Left ventricle myocardium inferior (tissue), 1 donor: Measurements from ENCODE around the gene SMARCA4. TPM values are rescaled to one million over a fixed set of nuclear protein-coding genes. Genes with fewer than 3 reads are reported as not detected.
"Not testable (repeated sequence)": the region's sequence is repeated elsewhere in the genome, so short reads cannot be mapped to it uniquely, and the experiment has no call there.

Source experiments
- DNase-seq: peaks from one replicate; pipeline ENCODE4 v3.0.0-alpha.2; 2020
- H3K27ac ChIP-seq: fragments of 200-600 bp; replicated peaks from 2 replicates; pipeline ENCODE4 v1.8.0; 2021
- H3K27me3 ChIP-seq: fragments of 200-600 bp; 2 replicates; pipeline ENCODE4 v1.8.0; 2021; ENCODE audit warnings: low read depth
- H3K36me3 ChIP-seq: fragments of 200-600 bp; 2 replicates; pipeline ENCODE4 v1.8.0; 2021
- H3K4me1 ChIP-seq: fragments of 200-600 bp; 2 replicates; pipeline ENCODE4 v1.8.0; 2021
- H3K4me3 ChIP-seq: fragments of 200-600 bp; 2 replicates; pipeline ENCODE4 v1.8.0; 2021; ENCODE audit warnings: mild to moderate bottlenecking, moderate library complexity
- H3K9me3 ChIP-seq: fragments of 200-600 bp; replicated peaks from 2 replicates; pipeline ENCODE4 v1.8.0; 2021
- CTCF ChIP-seq: fragments of 200-600 bp; IDR thresholded peaks from 2 replicates; pipeline ENCODE4 v1.8.0; 2021; ENCODE audit warnings: antibody characterized with exemption, mild to moderate bottlenecking, borderline replicate concordance
- intact Hi-C: fragments of 100-400 bp; cut with micrococcal nuclease; formaldehyde crosslinking; loops from one replicate; pipeline ENCODE4 v1.11.0; 2022
- total RNA-seq: library from RNA; stranded (reverse); fragmentation: NEBNext Ultra II Directional; extraction: Animal tissue kit (Norgen Biotek cat#: 25700); gene quantifications from one replicate; pipeline ENCODE4 v1.2.1, GENCODE V29; 2021
- donor health status: DM: no; HTN: yes; CAD: no; lungs with severe emphysema.

The SMARCA4 gene
- total RNA-seq, 1 donor from 2014 or later: 38.8 TPM

GRCh38 chr19:11089254-11090013 is 128.6 kb downstream of the SMARCA4 start, which contains the start of gene LDLR:
LDLR (plus strand) TSS chr19:11089463; CDS start chr19:11089549, 86 bp downstream.
- H3K27me3 ChIP-seq: no peaks in the 10 kb centered on the region
- H3K27ac ChIP-seq: peak within 1 kb of the TSS; percentile 95
- intact Hi-C loops: loop anchor here (10.0 kb wide), 1 partner anchor 55 kb away; no protein-coding TSS in a partner anchor

GRCh38 chr19:11090014-11090263 is 129.1 kb downstream of the SMARCA4 start:
- peak overlapping the region; percentile 74 for H3K4me3 ChIP-seq
- H3K27me3 ChIP-seq, H3K9me3 ChIP-seq, DNase-seq, intact Hi-C loops, H3K36me3 ChIP-seq: not testable (repeated sequence)
- H3K27ac ChIP-seq: peak overlapping the region; percentile 95
- H3K4me1 ChIP-seq: peaks cover 81% of the 10 kb centered on the region

More at GRCh38 chr19:11089254-11090013, 128.6 kb downstream of the SMARCA4 start, which contains the start of gene LDLR:
- Histone ChIP-seq H3K4me3 (peak within 1 kb of the TSS; percentile 74), H3K36me3 (peaks cover 3% of the 10 kb centered on the region), H3K9me3 (no peaks in the 10 kb centered on the region), H3K4me1 (peaks cover 81% of the 10 kb centered on the region)
- TF ChIP-seq CTCF: no peak
- peak; percentile 76 for DNase-seq

GRCh38 chr19:11090264-11090996 is 129.6 kb downstream of the SMARCA4 start:
- Histone ChIP-seq H3K27ac (peak overlapping the region; percentile 95), H3K9me3 (no peaks in the 10 kb centered on the region), H3K36me3 (peaks cover 4% of the 10 kb centered on the region), H3K27me3 (no peaks in the 10 kb centered on the region), H3K4me3 (peak overlapping the region; percentile 74), H3K4me1 (peaks cover 81% of the 10 kb centered on the region)
- TF ChIP-seq CTCF: no peak
- intact Hi-C loops: no loop called here
- peak; percentile 99 for DNase-seq

GRCh38 chr19:11090997-11091702 is 130.3 kb downstream of the SMARCA4 start:
- Histone ChIP-seq H3K4me1 (peaks cover 81% of the 10 kb centered on the region), H3K27me3 (no peaks in the 10 kb centered on the region), H3K27ac (peak overlapping the region; percentile 95), H3K4me3 (peak overlapping the region; percentile 74), H3K9me3 (no peaks in the 10 kb centered on the region), H3K36me3 (peaks cover 4% of the 10 kb centered on the region)
- intact Hi-C loops: no loop called here
- DNase-seq: no peak
- no peak for TF ChIP-seq CTCF

GRCh38 chr19:11091703-11092153 is 130.9 kb downstream of the SMARCA4 start:
- no peak for DNase-seq
- intact Hi-C loops: no loop called here
- Histone ChIP-seq H3K4me3 (peak overlapping the region; percentile 74), H3K9me3 (no peaks in the 10 kb centered on the region), H3K27ac (peak overlapping the region; percentile 95), H3K4me1 (peaks cover 86% of the 10 kb centered on the region), H3K27me3 (no peaks in the 10 kb centered on the region), H3K36me3 (peaks cover 4% of the 10 kb centered on the region)
- TF ChIP-seq CTCF: no peak
